ENCODE data around the gene DCTN4.
A peak's percentile ranks its signal among the peaks of the same experiment; 100 is the strongest.

DCTN4 gene

GRCh38 chr5:150783422-150783928 is 24.7 kb upstream of the DCTN4 start:
- Histone ChIP-seq H3K4me3 (ENCODE audit: low read length) (no peak overlapping the region), H3K4me1 (ENCODE audit: insufficient read depth, low read length) (peaks cover 2% of the 10 kb centered on the region), H2AFZ (ENCODE audit: low read depth, low read length) (no peak overlapping the region), H3K27me3 (ENCODE audit: insufficient read depth, low read length) (no peaks in the 10 kb centered on the region), H3K9me3 (ENCODE audit: low read length) (no peaks in the 10 kb centered on the region), H3K36me3 (ENCODE audit: insufficient read depth, low read length) (no peaks in the 10 kb centered on the region)

DNA sequence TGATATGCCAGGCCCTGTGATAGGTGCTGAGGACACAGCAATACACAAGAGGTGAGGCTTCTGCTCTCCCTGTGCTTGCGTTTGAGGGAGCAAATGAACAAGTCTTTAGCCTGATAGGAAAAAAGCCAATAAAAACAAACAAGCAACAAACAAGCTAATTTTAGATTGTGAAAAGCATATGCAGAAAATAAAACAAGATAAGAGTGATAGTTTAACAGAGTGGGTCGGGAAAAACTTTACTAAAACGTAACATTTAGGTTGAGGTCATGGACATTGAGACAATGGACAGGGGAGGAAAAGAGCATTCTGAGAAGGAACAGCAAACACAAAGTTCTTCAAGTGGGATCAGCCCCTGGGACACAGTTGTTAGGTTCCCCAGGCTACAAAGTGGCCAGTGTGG is 24.0 kb upstream of the DCTN4 start:
- peaks cover 6% of the 10 kb centered on the region for H3K4me1 ChIP-seq (ENCODE audit: insufficient read depth, low read length)

GRCh38 chr5:150781706-150782614 is 23.1 kb upstream of the DCTN4 start:
- Histone ChIP-seq H3K4me3 (ENCODE audit: low read length) (no peak overlapping the region), H3K4me1 (ENCODE audit: insufficient read depth, low read length) (peaks cover 10% of the 10 kb centered on the region)

More for the DNA sequence above, 24.0 kb upstream of the DCTN4 start:
- no peaks in the 10 kb centered on the region for H3K36me3 ChIP-seq (ENCODE audit: insufficient read depth, low read length)
- H3K9me3 ChIP-seq (ENCODE audit: low read length): no peaks in the 10 kb centered on the region
- H2AFZ ChIP-seq (ENCODE audit: low read depth, low read length): no peak overlapping the region
- H3K4me3 ChIP-seq (ENCODE audit: low read length): no peak overlapping the region
- H3K27me3 ChIP-seq (ENCODE audit: insufficient read depth, low read length): no peaks in the 10 kb centered on the region

GRCh38 chr5:150780816-150781221 is 22.0 kb upstream of the DCTN4 start:
- Histone ChIP-seq H3K36me3 (ENCODE audit: insufficient read depth, low read length) (no peaks in the 10 kb centered on the region), H3K9me3 (ENCODE audit: low read length) (no peaks in the 10 kb centered on the region), H2AFZ (ENCODE audit: low read depth, low read length) (no peak overlapping the region), H3K27me3 (ENCODE audit: insufficient read depth, low read length) (no peaks in the 10 kb centered on the region), H3K4me3 (ENCODE audit: low read length) (no peak overlapping the region), H3K4me1 (ENCODE audit: insufficient read depth, low read length) (peaks cover 10% of the 10 kb centered on the region)

More at GRCh38 chr5:150781706-150782614, 23.1 kb upstream of the DCTN4 start:
- Histone ChIP-seq H3K36me3 (ENCODE audit: insufficient read depth, low read length) (no peaks in the 10 kb centered on the region), H3K27me3 (ENCODE audit: insufficient read depth, low read length) (no peaks in the 10 kb centered on the region), H3K9me3 (ENCODE audit: low read length) (no peaks in the 10 kb centered on the region), H2AFZ (ENCODE audit: low read depth, low read length) (no peak overlapping the region)

DNA sequence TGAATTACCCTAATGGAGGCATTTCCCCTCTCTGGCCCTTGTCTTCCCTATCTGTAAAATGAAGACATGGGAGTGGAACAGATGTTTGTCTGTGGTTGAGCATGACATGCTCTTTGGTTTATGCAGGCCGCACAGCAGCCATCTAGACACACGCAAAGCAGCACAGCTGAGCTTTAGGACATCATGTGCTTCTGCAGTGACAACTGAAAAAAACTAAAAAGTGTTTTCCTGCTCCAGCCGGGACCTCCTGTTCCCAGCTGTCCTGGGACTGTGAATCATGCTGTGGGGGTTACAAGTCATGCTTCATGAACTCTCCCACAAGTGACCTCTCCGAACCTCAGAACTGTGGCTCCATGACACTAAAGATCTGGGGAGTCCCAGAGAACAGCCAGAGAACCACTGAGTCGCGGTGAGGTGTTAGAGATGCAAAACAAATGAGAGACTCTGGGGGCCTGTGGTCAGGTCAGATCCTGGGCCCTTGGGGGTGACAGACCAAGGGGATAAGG is 21.4 kb upstream of the DCTN4 start:
- Histone ChIP-seq H3K4me1 (ENCODE audit: insufficient read depth, low read length) (peaks cover 10% of the 10 kb centered on the region), H2AFZ (ENCODE audit: low read depth, low read length) (no peak overlapping the region), H3K9me3 (ENCODE audit: low read length) (no peaks in the 10 kb centered on the region), H3K36me3 (ENCODE audit: insufficient read depth, low read length) (no peaks in the 10 kb centered on the region), H3K27me3 (ENCODE audit: insufficient read depth, low read length) (no peaks in the 10 kb centered on the region), H3K4me3 (ENCODE audit: low read length) (no peak overlapping the region)

GRCh38 chr5:150779397-150780186 is 20.8 kb upstream of the DCTN4 start:
- peak overlapping the region; percentile 58 for H2AFZ ChIP-seq (ENCODE audit: low read depth, low read length)
- peaks cover 10% of the 10 kb centered on the region for H3K4me1 ChIP-seq (ENCODE audit: insufficient read depth, low read length)
- H3K9me3 ChIP-seq (ENCODE audit: low read length): no peaks in the 10 kb centered on the region
- no peaks in the 10 kb centered on the region for H3K27me3 ChIP-seq (ENCODE audit: insufficient read depth, low read length)
- peak overlapping the region; percentile 76 for H3K4me3 ChIP-seq (ENCODE audit: low read length)
- H3K36me3 ChIP-seq (ENCODE audit: insufficient read depth, low read length): no peaks in the 10 kb centered on the region

- Histone ChIP-seq H3K36me3 (ENCODE audit: insufficient read depth, low read length) (no peaks in the 10 kb centered on the region), H3K9me3 (ENCODE audit: low read length) (no peaks in the 10 kb centered on the region), H2AFZ (ENCODE audit: low read depth, low read length) (peak within 1 kb of the TSS; percentile 58), H3K27me3 (ENCODE audit: insufficient read depth, low read length) (no peaks in the 10 kb centered on the region), H3K4me3 (ENCODE audit: low read length) (peak within 1 kb of the TSS; percentile 76), H3K4me1 (ENCODE audit: insufficient read depth, low read length) (peaks cover 10% of the 10 kb centered on the region)
Measured at GRCh38 chr5:150778517-150779396, 19.9 kb upstream of the DCTN4 start, which contains the start of gene SMIM3. Gene SMIM3, plus strand, starts transcription at chr5:150778757. Its CDS starts 16,684 bp downstream, at chr5:150795441.

- peak overlapping the region; percentile 58 for H2AFZ ChIP-seq (ENCODE audit: low read depth, low read length)
- no peaks in the 10 kb centered on the region for H3K27me3 ChIP-seq (ENCODE audit: insufficient read depth, low read length)
- peak overlapping the region; percentile 76 for H3K4me3 ChIP-seq (ENCODE audit: low read length)
- H3K36me3 ChIP-seq (ENCODE audit: insufficient read depth, low read length): no peaks in the 10 kb centered on the region
- peaks cover 10% of the 10 kb centered on the region for H3K4me1 ChIP-seq (ENCODE audit: insufficient read depth, low read length)
- no peaks in the 10 kb centered on the region for H3K9me3 ChIP-seq (ENCODE audit: low read length)
Measured at GRCh38 chr5:150778088-150778516, 19.3 kb upstream of the DCTN4 start.

GRCh38 chr5:150777685-150778084 is 18.9 kb upstream of the DCTN4 start:
- H2AFZ ChIP-seq (ENCODE audit: low read depth, low read length): peak overlapping the region; percentile 58
- H3K36me3 ChIP-seq (ENCODE audit: insufficient read depth, low read length): no peaks in the 10 kb centered on the region
- H3K9me3 ChIP-seq (ENCODE audit: low read length): no peaks in the 10 kb centered on the region
- peak overlapping the region; percentile 76 for H3K4me3 ChIP-seq (ENCODE audit: low read length)
- H3K4me1 ChIP-seq (ENCODE audit: insufficient read depth, low read length): peaks cover 10% of the 10 kb centered on the region
- H3K27me3 ChIP-seq (ENCODE audit: insufficient read depth, low read length): no peaks in the 10 kb centered on the region

DNA sequence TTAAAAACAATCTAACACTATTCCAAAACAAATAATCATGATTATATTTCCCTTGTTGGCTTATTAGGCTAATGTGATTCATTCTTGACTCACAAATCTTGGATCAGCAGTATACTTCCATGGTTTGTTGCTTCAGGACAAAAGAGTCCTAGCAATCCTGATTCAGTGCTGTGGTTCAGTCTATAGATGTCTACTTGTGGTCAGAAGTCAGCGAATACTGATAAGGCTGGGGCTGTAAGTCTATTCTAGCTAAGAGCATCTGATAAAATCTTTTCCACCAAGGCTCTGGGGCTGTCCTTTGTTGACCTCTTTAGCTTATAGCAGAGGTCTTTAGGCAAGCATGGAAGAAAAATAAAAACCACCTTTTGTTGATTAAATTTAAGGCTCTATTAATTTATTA is 15.3 kb upstream of the DCTN4 start:
- Histone ChIP-seq H3K36me3 (ENCODE audit: insufficient read depth, low read length) (no peaks in the 10 kb centered on the region), H3K4me1 (ENCODE audit: insufficient read depth, low read length) (peaks cover 10% of the 10 kb centered on the region), H3K4me3 (ENCODE audit: low read length) (no peak overlapping the region), H3K27me3 (ENCODE audit: insufficient read depth, low read length) (no peaks in the 10 kb centered on the region), H2AFZ (ENCODE audit: low read depth, low read length) (no peak overlapping the region), H3K9me3 (ENCODE audit: low read length) (no peaks in the 10 kb centered on the region)

- no peak overlapping the region for H3K4me3 ChIP-seq (ENCODE audit: low read length)
- H3K4me1 ChIP-seq (ENCODE audit: insufficient read depth, low read length): no peaks in the 10 kb centered on the region
- H3K9me3 ChIP-seq (ENCODE audit: low read length): no peaks in the 10 kb centered on the region
- H3K27me3 ChIP-seq (ENCODE audit: insufficient read depth, low read length): peaks cover 12% of the 10 kb centered on the region
- no peaks in the 10 kb centered on the region for H3K36me3 ChIP-seq (ENCODE audit: insufficient read depth, low read length)
- no peak overlapping the region for H2AFZ ChIP-seq (ENCODE audit: low read depth, low read length)
Measured at GRCh38 chr5:150771034-150771795, 12.4 kb upstream of the DCTN4 start.

Data from neuron (in vitro differentiated cells).